Esophagus muscularis mucosa (tissue), 4 donors: ENCODE measurements around the gene ROPN1B. TPM values are rescaled to one million over a fixed set of nuclear protein-coding genes. Genes with fewer than 3 reads are reported as not detected.
A peak's percentile ranks its signal among the peaks of the same experiment; 100 is the strongest.
"Not testable (repeated sequence)": the region's sequence is repeated elsewhere in the genome, so short reads cannot be mapped to it uniquely, and the experiment has no call there.

Experiments used
- DNase-seq: peaks from one replicate; pipeline ENCODE4 v3.0.0-alpha.2; 2017; ENCODE audit errors: extremely low spot score
- H3K27ac ChIP-seq, 4 donors: fragments of 200-600 bp; sonication (generic); replicated peaks in 1 of 4; 1 replicate in 3 of 4; 2 replicates in 1 of 4; pipeline ENCODE4 v1.5.1; 2016 to 2019; ENCODE audit warnings: mild to moderate bottlenecking in 1 of 4
- H3K27me3 ChIP-seq, 4 donors: fragments of 200-600 bp; sonication (generic); one replicate each; pipeline versions ENCODE4 v1.5.1 to v1.6.0; 2016 to 2019
- H3K36me3 ChIP-seq, 4 donors: fragments of 200-600 bp; sonication (generic); one replicate each; pipeline ENCODE4 v1.5.1; 2016 to 2019
- H3K4me1 ChIP-seq, 4 donors: fragments of 200-600 bp; sonication (generic); one replicate each; pipeline ENCODE4 v1.5.1; 2016 to 2019
- H3K4me3 ChIP-seq, 4 donors: fragments of 200-600 bp; sonication (generic); 1 replicate in 2 of 4; 2 replicates in 2 of 4; pipeline ENCODE4 v1.5.1; 2016 to 2019; ENCODE audit warnings: mild to moderate bottlenecking in 4 of 4, moderate library complexity in 1 of 4
- H3K9me3 ChIP-seq, 4 donors: fragments of 200-600 bp; sonication (generic); 1 replicate in 3 of 4; 2 replicates in 1 of 4; pipeline ENCODE4 v1.5.1; 2016 to 2019
- WGBS: methylation state at CpG from one replicate; pipeline ENCODE4 v1.1.5; 2018; 5-methylcytosine and 5-hydroxymethylcytosine counted together
- intact Hi-C: fragments of 100-400 bp; cut with DNase I; formaldehyde crosslinking; loops from one replicate; pipeline ENCODE4 v1.15.1; 2023
- total RNA-seq, 4 donors: library from RNA; depleted of rRNA; stranded (reverse); fragments of >200 nt; gene quantifications; one replicate each; pipeline versions ENCODE4 v1.1.0 to v1.2.1, GENCODE V29; 2016
- TF ChIP-seq, protein P1 (sequence below), 3 experiments: fragments of 200-600 bp in 2 of 3; fragments of 450-650 bp in 1 of 3; sonication (generic) in 2 of 3; IDR thresholded peaks; one replicate each; pipeline ENCODE4 v1.5.1; 2017 to 2019; ENCODE audit warnings: antibody characterized with exemption in 3 of 3, mild to moderate bottlenecking in 2 of 3, moderate library complexity in 1 of 3

ROPN1B gene
- under 1 TPM in 1 of 4 donors, not detected in 3; 0.52 TPM for total RNA-seq

GRCh38 chr3:125968701-125969592 is at the start of gene ROPN1B:
Gene ROPN1B, plus strand, starts transcription at chr3:125969178. Its CDS starts 2,877 bp downstream, at chr3:125972055.
- intact Hi-C loops, H3K36me3 ChIP-seq, H3K9me3 ChIP-seq, DNase-seq, H3K27ac ChIP-seq, H3K4me1 ChIP-seq: not testable (repeated sequence)
- Histone ChIP-seq H3K27me3 (peaks cover 0 to 31% (median 0%) of the 10 kb centered on the region in 4 donors), H3K4me3 (peak within 1 kb of the TSS in 1 of 4 donors; percentile 30)
- no CpG with 5 or more reads among the region's 50 CpGs for WGBS

DNA sequence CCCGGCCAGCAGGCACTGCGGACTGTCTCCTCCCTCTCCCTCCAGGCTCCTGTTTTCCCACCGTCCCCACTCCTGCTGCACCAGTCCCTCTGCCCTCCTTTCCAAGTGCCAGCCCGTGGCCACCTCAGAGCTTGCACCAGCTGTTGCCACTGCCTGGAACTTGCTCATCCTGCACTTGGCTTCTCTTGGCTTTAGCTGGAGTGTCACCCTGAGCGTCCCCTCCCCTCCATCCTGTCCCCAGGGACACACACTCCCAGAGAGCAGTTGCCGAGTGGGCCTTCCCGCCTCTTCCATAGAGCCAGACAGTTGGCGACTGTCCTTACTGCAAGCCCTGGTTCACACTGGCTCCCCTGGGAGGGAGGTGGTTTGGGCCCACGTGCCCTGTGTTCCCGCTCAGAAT is 48.8 kb upstream of the ROPN1B start:
- H3K4me1 ChIP-seq, H3K9me3 ChIP-seq, H3K27ac ChIP-seq, H3K27me3 ChIP-seq, intact Hi-C loops, H3K4me3 ChIP-seq, DNase-seq, H3K36me3 ChIP-seq: not testable (repeated sequence)
- 82% methylated on average over 5 of the region's 10 CpGs for WGBS

- H3K4me3 ChIP-seq, H3K36me3 ChIP-seq, H3K27ac ChIP-seq, DNase-seq, H3K27me3 ChIP-seq, intact Hi-C loops, H3K9me3 ChIP-seq, H3K4me1 ChIP-seq: not testable (repeated sequence)
- 92% methylated on average over 10 of the region's 14 CpGs for WGBS
Measured at GRCh38 chr3:125920751-125921279, 48.2 kb upstream of the ROPN1B start.

GRCh38 chr3:125921712-125922111 is 47.3 kb upstream of the ROPN1B start:
- DNase-seq, intact Hi-C loops, H3K9me3 ChIP-seq, H3K4me3 ChIP-seq, H3K27me3 ChIP-seq, H3K36me3 ChIP-seq, H3K4me1 ChIP-seq, H3K27ac ChIP-seq: not testable (repeated sequence)
- TF ChIP-seq, protein P1, sequence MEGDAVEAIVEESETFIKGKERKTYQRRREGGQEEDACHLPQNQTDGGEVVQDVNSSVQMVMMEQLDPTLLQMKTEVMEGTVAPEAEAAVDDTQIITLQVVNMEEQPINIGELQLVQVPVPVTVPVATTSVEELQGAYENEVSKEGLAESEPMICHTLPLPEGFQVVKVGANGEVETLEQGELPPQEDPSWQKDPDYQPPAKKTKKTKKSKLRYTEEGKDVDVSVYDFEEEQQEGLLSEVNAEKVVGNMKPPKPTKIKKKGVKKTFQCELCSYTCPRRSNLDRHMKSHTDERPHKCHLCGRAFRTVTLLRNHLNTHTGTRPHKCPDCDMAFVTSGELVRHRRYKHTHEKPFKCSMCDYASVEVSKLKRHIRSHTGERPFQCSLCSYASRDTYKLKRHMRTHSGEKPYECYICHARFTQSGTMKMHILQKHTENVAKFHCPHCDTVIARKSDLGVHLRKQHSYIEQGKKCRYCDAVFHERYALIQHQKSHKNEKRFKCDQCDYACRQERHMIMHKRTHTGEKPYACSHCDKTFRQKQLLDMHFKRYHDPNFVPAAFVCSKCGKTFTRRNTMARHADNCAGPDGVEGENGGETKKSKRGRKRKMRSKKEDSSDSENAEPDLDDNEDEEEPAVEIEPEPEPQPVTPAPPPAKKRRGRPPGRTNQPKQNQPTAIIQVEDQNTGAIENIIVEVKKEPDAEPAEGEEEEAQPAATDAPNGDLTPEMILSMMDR (IDR thresholded peaks at IDR 0.05) = peak; percentile 46 to 58 (median 54)
- 52% methylated on average over 5 of the region's 5 CpGs for WGBS

GRCh38 chr3:125923324-125924115 is 45.5 kb upstream of the ROPN1B start:
- 99% methylated on average over 8 of the region's 16 CpGs for WGBS
- intact Hi-C loops, H3K4me3 ChIP-seq, H3K4me1 ChIP-seq, H3K36me3 ChIP-seq, H3K27ac ChIP-seq, DNase-seq, H3K27me3 ChIP-seq, H3K9me3 ChIP-seq: not testable (repeated sequence)

GRCh38 chr3:125924276-125924675 is 44.7 kb upstream of the ROPN1B start:
- H3K27ac ChIP-seq, H3K36me3 ChIP-seq, DNase-seq, H3K4me3 ChIP-seq, H3K9me3 ChIP-seq, H3K27me3 ChIP-seq, intact Hi-C loops, H3K4me1 ChIP-seq: not testable (repeated sequence)
- 80% methylated on average over 8 of the region's 9 CpGs for WGBS

DNA sequence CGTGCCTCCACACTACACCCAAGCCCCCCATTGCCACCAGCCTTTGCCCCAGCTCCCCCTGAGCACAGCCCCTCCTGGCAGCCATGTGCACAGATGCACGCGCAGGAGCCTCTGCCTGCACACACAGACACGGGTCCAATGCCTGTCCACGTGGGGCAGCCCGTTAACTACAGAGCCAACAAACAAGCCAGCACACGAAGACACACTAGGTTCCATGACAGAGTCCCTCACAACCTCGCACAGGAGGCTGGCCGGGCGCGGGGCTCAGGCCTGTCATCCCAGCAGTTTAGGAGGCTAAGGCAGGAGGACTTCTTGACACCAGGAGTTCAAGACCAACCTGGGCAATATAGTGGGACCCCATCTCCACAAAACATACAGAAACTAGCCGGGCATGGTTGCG is 43.3 kb upstream of the ROPN1B start:
- H3K4me3 ChIP-seq, H3K4me1 ChIP-seq, intact Hi-C loops, H3K27ac ChIP-seq, H3K27me3 ChIP-seq, H3K36me3 ChIP-seq, DNase-seq, H3K9me3 ChIP-seq: not testable (repeated sequence)
- 100% methylated on average over 2 of the region's 13 CpGs for WGBS
